B cell (primary cell): ENCODE data around the gene MMP21. TPM values are rescaled to one million over a fixed set of nuclear protein-coding genes. Genes with fewer than 3 reads are reported as not detected.

Experiments used
- ATAC-seq: fragments of 200-7000 bp; cut with Tn5 transposase; one replicate; pipeline ENCODE4 v1.10.0; 2021; ENCODE audit warnings: low read depth, mild to moderate bottlenecking, moderate number of reproducible peaks, moderate library complexity
- CTCF ChIA-PET: fragments of 350-600 bp; sonication (Branson Sonifier 250); formaldehyde crosslinking; loops from one replicate; lab custom pipeline; 2021; ENCODE audit warnings: antibody characterized with exemption, inconsistent platforms; lab: Charles Lee
- POLR2A ChIA-PET: fragments of 350-600 bp; sonication (Branson Sonifier 250); formaldehyde crosslinking; loops from one replicate; lab custom pipeline; 2021; ENCODE audit warnings: antibody characterized with exemption; lab: Charles Lee
- DNase-seq: peaks from one replicate; pipeline ENCODE4 v3.0.0; 2013
- H2AFZ ChIP-seq: 2 replicates; pipeline ENCODE4 v1.6.1; 2012; ENCODE audit warnings: mild to moderate bottlenecking, low read depth, low read length; ENCODE audit not compliant: insufficient read depth, poor library complexity, severe bottlenecking
- H3K27ac ChIP-seq, 2 donors: 1 replicate in 1 of 2; 2 replicates in 1 of 2; pipeline ENCODE4 v1.5.1; 2012 to 2013; ENCODE audit warnings: low read length in 2 of 2, mild to moderate bottlenecking in 2 of 2, moderate library complexity in 1 of 2
- H3K27me3 ChIP-seq, 4 experiments: fragments of 200-600 bp in 1 of 4; sonication (generic) in 1 of 4; replicated peaks in 1 of 4; 1 replicate in 2 of 4; 2 replicates in 2 of 4; pipeline versions ENCODE4 v1.6.1 to v1.7.0; 2013 to 2016; ENCODE audit warnings: low read length in 3 of 4, mild to moderate bottlenecking in 2 of 4, mixed read lengths in 1 of 4, moderate library complexity in 1 of 4; ENCODE audit not compliant: insufficient read depth in 4 of 4, control insufficient read depth in 3 of 4; ENCODE audit errors: control extremely low read depth in 1 of 4
- H3K36me3 ChIP-seq, 2 experiments: replicated peaks in 1 of 2; 1 replicate in 1 of 2; 2 replicates in 1 of 2; pipeline versions ENCODE4 v1.6.1 to v1.7.1; 2013; ENCODE audit warnings: low read length in 1 of 2; ENCODE audit not compliant: insufficient read depth in 2 of 2, control insufficient read depth in 1 of 2; ENCODE audit errors: control extremely low read depth in 1 of 2, extremely low read depth in 1 of 2
- H3K4me1 ChIP-seq, 2 donors: fragments of 200-600 bp in 1 of 2; sonication (generic) in 1 of 2; 1 replicate in 1 of 2; 2 replicates in 1 of 2; pipeline versions ENCODE4 v1.5.1 to v1.6.1; 2013 to 2017; ENCODE audit warnings: low read length in 2 of 2; ENCODE audit not compliant: control insufficient read depth in 2 of 2, insufficient read depth in 2 of 2
- H3K4me2 ChIP-seq: replicated peaks from 2 replicates; pipeline ENCODE3; 2012; ENCODE audit warnings: mild to moderate bottlenecking, low read depth, low read length; ENCODE audit not compliant: poor library complexity, severe bottlenecking
- H3K4me3 ChIP-seq, 5 experiments: fragments of 200-600 bp in 1 of 5; sonication (generic) in 1 of 5; 1 replicate in 3 of 5; 2 replicates in 2 of 5; pipeline versions ENCODE4 v1.5.1 to v1.7.0; 2011 to 2016; ENCODE audit warnings: low read length in 4 of 5, mild to moderate bottlenecking in 4 of 5, low read depth in 2 of 5, control low read depth in 1 of 5, moderate library complexity in 1 of 5; ENCODE audit not compliant: insufficient read depth in 1 of 5; ENCODE audit errors: control extremely low read depth in 1 of 5, extremely low read depth in 1 of 5
- H3K79me2 ChIP-seq: fragments of 200-600 bp; sonication (generic); one replicate; pipeline ENCODE4 v1.6.0; 2016; ENCODE audit warnings: low read length; ENCODE audit not compliant: control insufficient read depth, insufficient read depth
- H3K9ac ChIP-seq: fragments of 200-600 bp; sonication (generic); 2 replicates; pipeline ENCODE4 v1.6.1; 2017; ENCODE audit warnings: mild to moderate bottlenecking, low read length, moderate library complexity
- H3K9me3 ChIP-seq, 3 donors: one replicate each; pipeline versions ENCODE4 v1.6.1 to v1.7.1; 2013; ENCODE audit warnings: low read length in 2 of 3; ENCODE audit not compliant: control insufficient read depth in 2 of 3, insufficient read depth in 1 of 3; ENCODE audit errors: control extremely low read depth in 1 of 3
- H4K20me1 ChIP-seq: 2 replicates; pipeline ENCODE4 v1.6.0; 2012; ENCODE audit warnings: mild to moderate bottlenecking, low read length; ENCODE audit not compliant: insufficient read depth, control insufficient read depth, poor library complexity, severe bottlenecking
- H3K27ac Mint-ChIP-seq: one replicate; pipeline ENCODE4 v1.8.0; 2021; ENCODE audit warnings: mixed read lengths
- H3K27me3 Mint-ChIP-seq: one replicate; pipeline ENCODE4 v1.8.0; 2021; ENCODE audit warnings: mixed read lengths
- H3K4me1 Mint-ChIP-seq: one replicate; pipeline ENCODE4 v1.8.0; 2021; ENCODE audit warnings: mixed read lengths
- H3K4me3 Mint-ChIP-seq: one replicate; pipeline ENCODE4 v1.8.0; 2021; ENCODE audit warnings: mixed read lengths
- H3K9me3 Mint-ChIP-seq: one replicate; pipeline ENCODE4 v1.8.0; 2022; ENCODE audit warnings: mixed read lengths; ENCODE audit not compliant: insufficient read depth
- EZH2 ChIP-seq: IDR thresholded peaks from 2 replicates; pipeline ENCODE4 v1.6.1; 2012; ENCODE audit warnings: borderline replicate concordance, low read depth, mild to moderate bottlenecking, moderate library complexity, low read length; ENCODE audit not compliant: insufficient read depth, poor library complexity, severe bottlenecking
- WGBS: methylation state at CpG from one replicate; pipeline ENCODE4 v1.1.5; 2013; ENCODE audit warnings: missing lambda C conversion rate; ENCODE audit not compliant: insufficient coverage; 5-methylcytosine and 5-hydroxymethylcytosine counted together
- intact Hi-C: fragments of 100-400 bp; cut with micrococcal nuclease; formaldehyde crosslinking; loops from one replicate; pipeline ENCODE4 v1.10.0; 2022
- polyA plus RNA-seq: library from polyadenylated mRNA; depleted of rRNA; stranded (reverse); fragments of >200 nt; gene quantifications from 2 replicates; pipeline ENCODE4 v1.2.3, GENCODE V29; 2012
- total RNA-seq, 2 donors: library from RNA; stranded (reverse); fragments of 120-200 nt in 1 of 2; gene quantifications; 1 replicate in 1 of 2; 2 replicates in 1 of 2; pipeline versions ENCODE4 v1.2.3 to v1.2.4, GENCODE V29; 2013 to 2022
- TF ChIP-seq, protein P1 (sequence below): fragments of 200-600 bp; IDR thresholded peaks from one replicate; pipeline ENCODE4 v1.8.0; 2022; ENCODE audit warnings: antibody characterized with exemption, mild to moderate bottlenecking

MMP21 gene
- total and polyA plus RNA-seq, 2 donors (not counting 1 experiment from before 2014, with no cell fraction given) = 0.15 to 0.18 TPM

DNA sequence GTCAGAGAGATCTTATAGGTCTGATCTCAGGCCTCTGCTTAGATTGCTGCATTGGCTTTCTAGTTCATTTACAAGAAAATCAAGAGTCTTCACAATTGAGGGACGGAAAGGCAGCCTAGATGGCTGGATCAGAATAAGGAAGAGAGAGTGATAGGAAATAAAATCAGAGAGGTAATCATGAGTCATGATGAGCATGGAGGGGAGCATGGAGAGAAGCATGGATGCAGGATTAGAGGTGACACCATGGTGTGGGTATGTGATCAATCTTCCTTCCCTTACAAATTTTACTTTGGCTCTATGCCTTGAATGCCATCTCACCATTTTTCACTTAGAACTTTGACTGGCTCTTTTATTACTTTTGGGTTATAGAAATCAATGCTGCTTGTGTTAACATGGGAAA is 49.1 kb upstream of the MMP21 start:
- WGBS = 100% methylated on average over 1 of the region's 1 CpG
- Mint-ChIP-seq H3K27me3 (no peaks in the 10 kb centered on the region), H3K27ac (no peak overlapping the region), H3K4me1 (peaks cover 32% of the 10 kb centered on the region), H3K4me3 (no peak overlapping the region), H3K9me3 (no peaks in the 10 kb centered on the region)
- Histone ChIP-seq H2AFZ (no peak overlapping the region), H3K4me1 (peaks cover 20 to 31% of the 10 kb centered on the region in 2 donors), H3K4me2 (peak overlapping the region; percentile 96), H3K9me3 (no peaks in the 10 kb centered on the region), H3K27ac (peak overlapping the region in 1 of 2 donors; percentile 95), H3K79me2 (peaks cover 50% of the 10 kb centered on the region), H3K4me3 (peak overlapping the region in 1 of 5 experiments; percentile 88), H4K20me1 (peaks cover 21% of the 10 kb centered on the region), H3K9ac (peak overlapping the region; percentile 93), H3K27me3 (no peaks in the 10 kb centered on the region), H3K36me3 (peaks cover 1 to 32% of the 10 kb centered on the region in 2 experiments)
- TF ChIP-seq, protein P1, sequence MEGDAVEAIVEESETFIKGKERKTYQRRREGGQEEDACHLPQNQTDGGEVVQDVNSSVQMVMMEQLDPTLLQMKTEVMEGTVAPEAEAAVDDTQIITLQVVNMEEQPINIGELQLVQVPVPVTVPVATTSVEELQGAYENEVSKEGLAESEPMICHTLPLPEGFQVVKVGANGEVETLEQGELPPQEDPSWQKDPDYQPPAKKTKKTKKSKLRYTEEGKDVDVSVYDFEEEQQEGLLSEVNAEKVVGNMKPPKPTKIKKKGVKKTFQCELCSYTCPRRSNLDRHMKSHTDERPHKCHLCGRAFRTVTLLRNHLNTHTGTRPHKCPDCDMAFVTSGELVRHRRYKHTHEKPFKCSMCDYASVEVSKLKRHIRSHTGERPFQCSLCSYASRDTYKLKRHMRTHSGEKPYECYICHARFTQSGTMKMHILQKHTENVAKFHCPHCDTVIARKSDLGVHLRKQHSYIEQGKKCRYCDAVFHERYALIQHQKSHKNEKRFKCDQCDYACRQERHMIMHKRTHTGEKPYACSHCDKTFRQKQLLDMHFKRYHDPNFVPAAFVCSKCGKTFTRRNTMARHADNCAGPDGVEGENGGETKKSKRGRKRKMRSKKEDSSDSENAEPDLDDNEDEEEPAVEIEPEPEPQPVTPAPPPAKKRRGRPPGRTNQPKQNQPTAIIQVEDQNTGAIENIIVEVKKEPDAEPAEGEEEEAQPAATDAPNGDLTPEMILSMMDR = no peak
- TF ChIP-seq EZH2 = no peak
- ATAC-seq = no peak
- ChIA-PET POLR2A (no interaction called here), CTCF (no interaction called here)
- no peak for DNase-seq
- intact Hi-C loops = no loop called here

DNA sequence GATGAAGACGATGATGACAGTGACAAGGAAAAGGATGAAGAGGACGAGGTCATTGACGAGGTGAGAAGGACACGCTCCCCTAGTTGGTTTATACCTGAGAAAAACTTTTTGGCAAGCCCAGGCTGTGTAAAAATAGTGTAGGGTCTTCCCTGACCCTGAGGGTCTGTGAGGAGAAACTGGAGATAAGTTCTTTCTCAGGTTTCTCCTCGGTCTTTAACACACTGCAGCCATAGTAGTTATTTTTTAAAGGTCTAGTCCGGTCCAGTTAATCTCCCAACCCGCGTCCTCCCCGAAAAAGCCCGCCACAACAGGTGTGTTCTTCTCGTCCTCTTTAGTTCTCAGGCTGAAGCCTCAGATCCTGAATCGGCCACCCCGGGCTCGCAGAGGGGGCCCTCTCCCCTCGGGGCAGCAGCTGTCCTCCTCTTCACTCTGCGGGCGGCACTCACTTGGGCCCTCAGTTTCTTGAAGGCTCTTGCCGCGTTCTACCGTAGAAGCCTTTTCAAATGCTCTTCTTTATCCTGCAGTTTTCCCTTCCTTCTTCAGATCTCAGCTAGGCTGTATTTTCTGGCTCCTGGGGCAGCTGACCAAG is 48.1 kb upstream of the MMP21 start:
- Histone ChIP-seq H3K4me1 (peaks cover 20 to 31% of the 10 kb centered on the region in 2 donors), H3K4me2 (peak overlapping the region; percentile 96), H2AFZ (peak overlapping the region; percentile 89), H3K27ac (peak overlapping the region; percentile 95), H3K9ac (peak overlapping the region; percentile 93), H4K20me1 (peaks cover 21% of the 10 kb centered on the region), H3K27me3 (no peaks in the 10 kb centered on the region), H3K9me3 (no peaks in the 10 kb centered on the region), H3K36me3 (peaks cover 1 to 22% of the 10 kb centered on the region in 2 experiments), H3K79me2 (peaks cover 50% of the 10 kb centered on the region), H3K4me3 (peak overlapping the region; percentile 79 to 97 (median 88))
- H3K4me3 Mint-ChIP-seq = no peak overlapping the region
- H3K4me1 Mint-ChIP-seq = peaks cover 32% of the 10 kb centered on the region
- ATAC-seq (no peak), DNase-seq (no peak)
- under 1% methylated on average over 17 of the region's 20 CpGs for WGBS
- no peaks in the 10 kb centered on the region for H3K27me3 Mint-ChIP-seq
- CTCF ChIA-PET = interaction anchor here (0.6 kb wide), 1 partner anchor 11 kb away, joined by 3 read pairs; no protein-coding TSS in a partner anchor
- TF ChIP-seq EZH2 = no peak
- TF ChIP-seq, protein P1 = no peak
- no peak overlapping the region for H3K27ac Mint-ChIP-seq
- POLR2A ChIA-PET = interaction anchor here (0.7 to 1.2 kb wide), 3 partner anchors 40 to 111 kb away, joined by 3 to 6 read pairs (median 3); partner anchors contain the start of gene EDRF1
- intact Hi-C loops = loop anchor here (1.0 to 2.0 kb wide), 3 partner anchors 73 to 219 kb away; partner anchors contain the start of genes EDRF1 and FANK1
- no peaks in the 10 kb centered on the region for H3K9me3 Mint-ChIP-seq
